ENCODE measurements around the gene CCDC57.

The CCDC57 gene

GRCh38 chr17:82089723-82090548 is 122.7 kb downstream of the CCDC57 start:
- DNase-seq = no peak

GRCh38 chr17:82088838-82089722 is 123.6 kb downstream of the CCDC57 start:
- no peak for DNase-seq

- DNase-seq = no peak
These were observed 124.4 kb downstream of the CCDC57 start for GRCh38 chr17:82087961-82088837.

GRCh38 chr17:82086941-82087906 is 125.4 kb downstream of the CCDC57 start:
- DNase-seq = no peak

GRCh38 chr17:82085931-82086764 is 126.5 kb downstream of the CCDC57 start:
- DNase-seq = no peak

GRCh38 chr17:82085031-82085861 is 127.4 kb downstream of the CCDC57 start:
- no peak for DNase-seq

- no peak for DNase-seq
These were observed 128.1 kb downstream of the CCDC57 start for GRCh38 chr17:82084373-82085030.

GRCh38 chr17:82083533-82084359 is 128.9 kb downstream of the CCDC57 start:
- DNase-seq = no peak

- DNase-seq = no peak
These were observed 129.6 kb downstream of the CCDC57 start for GRCh38 chr17:82083009-82083408.

- no peak for DNase-seq
These were observed 130.2 kb downstream of the CCDC57 start for GRCh38 chr17:82082456-82082855.

- DNase-seq = no peak
These were observed 130.7 kb downstream of the CCDC57 start for GRCh38 chr17:82081966-82082365.

- no peak for DNase-seq
These were observed 131.1 kb downstream of the CCDC57 start for GRCh38 chr17:82081546-82081945.

- DNase-seq = no peak
These were observed 131.7 kb downstream of the CCDC57 start for GRCh38 chr17:82080789-82081464.

- DNase-seq = no peak
These were observed 132.4 kb downstream of the CCDC57 start for GRCh38 chr17:82080048-82080788.

GRCh38 chr17:82079001-82079677 is 133.5 kb downstream of the CCDC57 start:
- no peak for DNase-seq

GRCh38 chr17:82078433-82078832 is 134.2 kb downstream of the CCDC57 start:
- DNase-seq = no peak

Data from CD4-positive, alpha-beta T cell treated with Interleukin-17A for 1 hour (primary cell).